Pancreas (tissue), 10 donors: Measurements from ENCODE around the gene C19orf33. TPM values are rescaled to one million over a fixed set of nuclear protein-coding genes. Genes with fewer than 3 reads are reported as not detected.
"Not testable (repeated sequence)": the region's sequence is repeated elsewhere in the genome, so short reads cannot be mapped to it uniquely, and the experiment has no call there.

Experiments used
- ATAC-seq, 4 donors: fragments of 200-7000 bp; cut with Tn5 transposase; one replicate each; pipeline versions ENCODE4 v1.8.0 to v1.9.1; 2020; ENCODE audit warnings: mild to moderate bottlenecking in 4 of 4, moderate library complexity in 4 of 4
- DNase-seq, 6 donors: peaks; one replicate each; pipeline ENCODE4 v3.0.0-alpha.2; 2020
- FAIRE-seq: peaks from 2 replicates; lab custom pipeline; 2012; peaks lifted over from hg19 to GRCh38; lab: Jason Lieb, UNC
- H3K27ac ChIP-seq, 4 donors: fragments of 200-600 bp; sonication (generic); 1 replicate in 3 of 4; 2 replicates in 1 of 4; pipeline versions ENCODE4 v1.5.0 to v1.8.0; 2020
- H3K27me3 ChIP-seq, 4 donors: fragments of 200-600 bp; one replicate each; pipeline ENCODE4 v1.8.0; 2021
- H3K36me3 ChIP-seq, 3 donors: fragments of 200-600 bp; sonication (generic) in 1 of 3; one replicate each; pipeline versions ENCODE4 v1.5.0 to v1.8.0; 2020 to 2021
- H3K4me1 ChIP-seq, 3 donors: fragments of 200-600 bp; one replicate each; pipeline ENCODE4 v1.8.0; 2021
- H3K4me3 ChIP-seq, 4 donors: fragments of 200-600 bp; sonication (generic) in 2 of 4; one replicate each; pipeline versions ENCODE4 v1.5.0 to v1.8.0; 2020 to 2021
- H3K9me3 ChIP-seq, 4 donors: fragments of 200-600 bp; one replicate each; pipeline ENCODE4 v1.8.0; 2021
- CTCF ChIP-seq, 4 donors: fragments of 200-600 bp; sonication (generic) in 3 of 4; IDR thresholded peaks; one replicate each; pipeline versions ENCODE4 v1.5.0 to v1.8.0; 2021; ENCODE audit warnings: antibody characterized with exemption in 4 of 4
- WGBS, 2 donors: extraction: QIAGEN DNeasy Blood & Tissue Kit; methylation state at CpG; one replicate each; pipeline ENCODE4 v1.1.7; 2013; 5-methylcytosine and 5-hydroxymethylcytosine counted together
- intact Hi-C, 3 donors: fragments of 100-400 bp; cut with DNase I; formaldehyde crosslinking; loops; one replicate each; pipeline versions ENCODE4 v1.11.1 to v1.14.2; 2022
- polyA plus RNA-seq, 2 donors: library from polyadenylated mRNA; stranded (reverse); fragments of 200-250 nt; gene quantifications; one replicate each; pipeline ENCODE4 v1.2.3, GENCODE V29; 2013
- total RNA-seq, 6 donors: library from RNA; stranded (reverse); fragmentation: NEBNext Ultra II Directional in 4 of 6; extraction: Animal tissue kit (Norgen Biotek cat#: 25700) in 4 of 6; gene quantifications; one replicate each; pipeline versions ENCODE4 v1.2.1 to v1.2.4, GENCODE V29; 2021 to 2023
- donor health status: healthy with polysubstance abuse.
- donor health status: DM: no; HTN: no; CAD: no; lungs with moderate emphysema.
- donor health status: DM: no; HTN: no; CAD: no.
- donor health status: control.
- donor health status: control.
- donor health status: Bipolar disorder and iron deficiency.
- donor health status: DM: yes; HTN: yes; CAD: no.
- donor health status: DM: no; HTN: no; CAD: no.
- donor health status: DM: no; HTN: no; CAD: no.
- donor health status: DM: yes; HTN: yes; CAD: no.

Gene C19orf33
- total and polyA plus RNA-seq, 8 donors: 0.59 to 19.4 (median 3.2) TPM

- DNase-seq (peak; percentile 92 to 99 (median 96)), ATAC-seq (peak; percentile 75 to 87 (median 83)), FAIRE-seq (peak; percentile 79)
- Histone ChIP-seq H3K4me3 (peak overlapping the region; percentile 56 to 69 (median 62)), H3K9me3 (no peaks in the 10 kb centered on the region), H3K36me3 (no peaks in the 10 kb centered on the region), H3K27ac (peak overlapping the region; percentile 61 to 91 (median 78)), H3K27me3 (no peaks in the 10 kb centered on the region), H3K4me1 (no peaks in the 10 kb centered on the region)
- intact Hi-C loops: no loop called here
- 2% methylated on average over 36 to 41 of the region's 41 CpGs for WGBS, 2 donors
- no peak for TF ChIP-seq CTCF (IDR thresholded peaks at IDR 0.05)
Observed at GRCh38 chr19:38336638-38337359, 32.7 kb downstream of the C19orf33 start.

- Histone ChIP-seq H3K9me3 (no peaks in the 10 kb centered on the region), H3K4me3 (peak overlapping the region in 3 of 4 donors; percentile 56 to 69 (median 59)), H3K27ac (peak overlapping the region in 3 of 4 donors; percentile 22 to 91 (median 68)), H3K27me3 (no peaks in the 10 kb centered on the region), H3K36me3 (no peaks in the 10 kb centered on the region), H3K4me1 (no peaks in the 10 kb centered on the region)
- 41 to 48% methylated on average over 10 of the region's 10 CpGs for WGBS, 2 donors
- FAIRE-seq: no peak
- no peak for TF ChIP-seq CTCF (IDR thresholded peaks at IDR 0.05)
- intact Hi-C loops: no loop called here
- no peak for DNase-seq
- ATAC-seq: no peak
Observed at GRCh38 chr19:38337360-38337653, 33.3 kb downstream of the C19orf33 start.

- H3K4me1 ChIP-seq, H3K36me3 ChIP-seq, H3K9me3 ChIP-seq, ATAC-seq, intact Hi-C loops, H3K27ac ChIP-seq, DNase-seq, H3K4me3 ChIP-seq, H3K27me3 ChIP-seq, FAIRE-seq: not testable (repeated sequence)
- WGBS, 2 donors: 54 to 60% methylated on average over 4 of the region's 4 CpGs
Observed at GRCh38 chr19:38339011-38339410, 35.0 kb downstream of the C19orf33 start.

GRCh38 chr19:38340927-38341326 is 36.9 kb downstream of the C19orf33 start:
- Histone ChIP-seq H3K4me1 (no peaks in the 10 kb centered on the region), H3K9me3 (no peaks in the 10 kb centered on the region), H3K4me3 (no peak overlapping the region), H3K36me3 (no peaks in the 10 kb centered on the region), H3K27me3 (no peaks in the 10 kb centered on the region), H3K27ac (no peak overlapping the region)
- no peak for TF ChIP-seq CTCF (IDR thresholded peaks at IDR 0.05)
- DNase-seq (no peak), ATAC-seq (no peak), FAIRE-seq (no peak)
- intact Hi-C loops: no loop called here
- 87 to 94% methylated on average over 2 of the region's 2 CpGs for WGBS, 2 donors

GRCh38 chr19:38346837-38347236 is 42.8 kb downstream of the C19orf33 start:
- 72 to 78% methylated on average over 4 of the region's 4 CpGs for WGBS, 2 donors
- Histone ChIP-seq H3K4me3 (no peak overlapping the region), H3K9me3 (no peaks in the 10 kb centered on the region), H3K27ac (no peak overlapping the region), H3K27me3 (no peaks in the 10 kb centered on the region), H3K36me3 (no peaks in the 10 kb centered on the region), H3K4me1 (no peaks in the 10 kb centered on the region)
- intact Hi-C loops: no loop called here
- DNase-seq (no peak), FAIRE-seq (no peak), ATAC-seq (no peak)
- TF ChIP-seq CTCF (IDR thresholded peaks at IDR 0.05): no peak
